GM18858 (cell line): ENCODE measurements around the gene CD180.

ENCODE experiments used
- ATAC-seq: cut with Tn5 transposase; IDR thresholded peaks from one replicate; pipeline ENCODE4 v1.9.1; 2021; ENCODE audit not compliant: unreplicated experiment

Gene CD180

DNA sequence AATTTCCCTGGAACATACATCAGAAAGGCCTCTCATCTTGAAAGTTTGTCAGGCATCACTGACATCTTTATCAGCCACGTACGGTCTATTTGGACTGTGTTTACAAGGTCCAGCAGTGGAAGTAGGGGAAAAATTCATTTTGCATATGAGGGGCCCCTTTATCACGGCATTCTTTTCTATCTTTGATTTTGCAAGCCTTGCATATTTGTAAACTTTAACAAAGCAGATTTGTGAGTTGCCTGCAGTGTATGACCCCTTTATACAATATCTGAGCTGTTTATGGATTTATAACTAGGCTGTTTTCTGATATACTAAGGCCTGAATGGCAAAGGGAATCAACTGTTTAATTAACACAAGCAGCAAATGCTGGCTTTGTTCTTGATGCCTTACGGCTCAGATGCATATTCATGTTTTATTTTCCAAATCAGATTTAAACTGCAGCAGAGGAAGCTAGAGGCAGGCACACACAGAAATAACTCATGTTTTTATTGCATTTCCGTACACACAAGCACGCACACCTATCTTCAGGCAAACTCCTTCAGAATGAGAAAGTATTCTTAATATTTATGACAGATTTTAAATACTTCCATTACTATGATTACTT is 61.1 kb downstream of the CD180 start:
- ATAC-seq, result no peak

GRCh38 chr5:67133776-67134175 is 62.8 kb downstream of the CD180 start:
- ATAC-seq, result no peak

GRCh38 chr5:67133217-67133616 is 63.4 kb downstream of the CD180 start:
- ATAC-seq, result no peak

DNA sequence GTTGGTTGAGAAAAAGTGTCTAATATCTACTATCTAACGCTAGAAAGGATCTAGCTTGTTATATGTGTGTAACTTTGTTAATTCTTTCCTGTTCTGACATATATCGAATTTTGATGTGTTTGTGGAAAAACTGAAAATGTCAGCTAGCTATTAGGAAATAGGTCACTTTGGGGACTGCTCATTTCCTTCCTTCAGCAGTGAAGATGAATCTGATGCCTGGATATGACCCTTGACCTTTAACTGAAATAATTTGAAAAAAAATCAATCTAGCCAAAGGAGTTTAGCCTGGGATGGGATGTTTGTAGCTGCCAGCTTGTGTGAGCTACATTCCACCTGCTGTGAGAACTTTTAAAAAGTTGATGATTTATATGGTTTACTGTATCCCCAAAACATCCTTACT is 66.8 kb downstream of the CD180 start:
- ATAC-seq, result no peak
